NCI-H82 (cell line): ENCODE results near the gene HOXA7.

Source experiments
- DNase-seq: peaks from one replicate; lab custom pipeline; 2025; lab: John Stamatoyannopoulos, UW

HOXA7 gene

GRCh38 chr7:27147199-27148030 is 9.1 kb downstream of the HOXA7 start, which contains the start of gene HOXA6:
TSS of gene HOXA6 (minus strand) at chr7:27147774. CDS start at chr7:27147749, 25 bp downstream.
- peak; percentile 50 for DNase-seq

GRCh38 chr7:27146491-27147198 is 9.8 kb downstream of the HOXA7 start:
- no peak for DNase-seq

- no peak for DNase-seq
These were observed 10.5 kb downstream of the HOXA7 start for GRCh38 chr7:27145914-27146412.

- no peak for DNase-seq
These were observed 11.1 kb downstream of the HOXA7 start for GRCh38 chr7:27145165-27145913.

GRCh38 chr7:27144781-27145164 is 11.7 kb downstream of the HOXA7 start:
- DNase-seq, result no peak

GRCh38 chr7:27143950-27144780 is 12.3 kb downstream of the HOXA7 start:
- no peak for DNase-seq

- DNase-seq, result peak; percentile 80
These were observed 13.2 kb downstream of the HOXA7 start, which contains the start of gene HOXA5 for GRCh38 chr7:27143023-27143949. TSS of gene HOXA5 (minus strand) at chr7:27143681. CDS start at chr7:27143607, 74 bp downstream.

- no peak for DNase-seq
These were observed 13.9 kb downstream of the HOXA7 start for GRCh38 chr7:27142580-27143022.

- DNase-seq, result no peak
These were observed 14.4 kb downstream of the HOXA7 start for GRCh38 chr7:27141923-27142579.

GRCh38 chr7:27141137-27141922 is 15.1 kb downstream of the HOXA7 start:
- DNase-seq, result no peak

GRCh38 chr7:27140126-27140857 is 16.2 kb downstream of the HOXA7 start:
- DNase-seq, result no peak

GRCh38 chr7:27139334-27140125 is 16.9 kb downstream of the HOXA7 start:
- DNase-seq, result no peak

- no peak for DNase-seq
These were observed 17.5 kb downstream of the HOXA7 start for GRCh38 chr7:27138985-27139333.

- no peak for DNase-seq
These were observed 18.0 kb downstream of the HOXA7 start for GRCh38 chr7:27138472-27138871.

- no peak for DNase-seq
These were observed 18.7 kb downstream of the HOXA7 start for GRCh38 chr7:27137640-27138315.

GRCh38 chr7:27134392-27134791 is 22.1 kb downstream of the HOXA7 start:
- no peak for DNase-seq
